GM12892 (cell line): ENCODE measurements around the gene MANBA.

Source experiments
- POLR2A ChIP-seq: IDR thresholded peaks from 2 replicates; pipeline ENCODE4 v1.6.1; 2011; ENCODE audit warnings: low read depth, low read length, control low read depth
- POLR2AphosphoS5 ChIP-seq: IDR thresholded peaks from 2 replicates; pipeline ENCODE4 v1.6.1; 2011; ENCODE audit warnings: low read depth, low read length, control low read depth

- TF ChIP-seq POLR2A (no peak), POLR2AphosphoS5 (no peak)
Observed at GRCh38 chr4:102764901-102765300, 4.1 kb upstream of the MANBA start.
